Measurements from ENCODE around the gene UBAC2.
A peak's percentile ranks its signal among the peaks of the same experiment; 100 is the strongest.

UBAC2 gene

GRCh38 chr13:99298056-99298455, 97.4 kb downstream of the UBAC2 start:
- DNase-seq: no peak

- DNase-seq: no peak
These were observed 98.7 kb downstream of the UBAC2 start for GRCh38 chr13:99299256-99299919.

GRCh38 chr13:99299920-99300341, 99.3 kb downstream of the UBAC2 start:
- DNase-seq: no peak

GRCh38 chr13:99301056-99301838, 100.6 kb downstream of the UBAC2 start:
- DNase-seq: no peak

- no peak for DNase-seq
These were observed 101.4 kb downstream of the UBAC2 start for GRCh38 chr13:99301913-99302636.

- DNase-seq: no peak
These were observed 102.2 kb downstream of the UBAC2 start for GRCh38 chr13:99302637-99303505.

GRCh38 chr13:99303863-99304521, 103.3 kb downstream of the UBAC2 start:
- peak; percentile 61 to 76 for DNase-seq

- no peak for DNase-seq
These were observed 103.9 kb downstream of the UBAC2 start for GRCh38 chr13:99304541-99304940.

- no peak for DNase-seq
These were observed 104.5 kb downstream of the UBAC2 start for GRCh38 chr13:99305158-99305557.

GRCh38 chr13:99305566-99305965, 104.9 kb downstream of the UBAC2 start:
- DNase-seq: no peak

- peak; percentile 71 to 76 for DNase-seq
These were observed 106.6 kb downstream of the UBAC2 start, which contains the start of gene GPR183 for GRCh38 chr13:99307247-99307646. TSS of gene GPR183 (minus strand) at chr13:99307399. CDS start at chr13:99296145, 11,254 bp downstream.

GRCh38 chr13:99307648-99308339, 107.1 kb downstream of the UBAC2 start:
- peak; percentile 40 to 64 for DNase-seq

- DNase-seq: peak; percentile 31 to 55
These were observed 107.9 kb downstream of the UBAC2 start for GRCh38 chr13:99308471-99309087.

- DNase-seq: peak; percentile 72 to 92
These were observed 109.9 kb downstream of the UBAC2 start for GRCh38 chr13:99310382-99311031.

GRCh38 chr13:99311137-99311536, 110.5 kb downstream of the UBAC2 start:
- peak in 1 of 2 donors; percentile 36 for DNase-seq

- no peak for DNase-seq
These were observed 111.3 kb downstream of the UBAC2 start for GRCh38 chr13:99311748-99312492.

- DNase-seq: peak; percentile 97 to 98
These were observed 111.8 kb downstream of the UBAC2 start for GRCh38 chr13:99312493-99312883.

- no peak for DNase-seq
These were observed 112.8 kb downstream of the UBAC2 start for GRCh38 chr13:99313501-99313900.

- no peak for DNase-seq
These were observed 113.3 kb downstream of the UBAC2 start for GRCh38 chr13:99313941-99314340.
